Stimulated activated CD4-positive, alpha-beta T cell treated with anti-CD3 and anti-CD28 coated beads, TNF-alpha, amount 100 ng/mL, for 4 hours (primary cell): ENCODE data around the gene NIP7.
"Not testable (repeated sequence)": the region's sequence is repeated elsewhere in the genome, so short reads cannot be mapped to it uniquely, and the experiment has no call there.

Source experiments
- DNase-seq, 3 experiments: peaks; one replicate each; pipeline ENCODE4 v3.0.0-alpha.2; 2020; ENCODE audit warnings: low read depth in 3 of 3

NIP7 gene

DNA sequence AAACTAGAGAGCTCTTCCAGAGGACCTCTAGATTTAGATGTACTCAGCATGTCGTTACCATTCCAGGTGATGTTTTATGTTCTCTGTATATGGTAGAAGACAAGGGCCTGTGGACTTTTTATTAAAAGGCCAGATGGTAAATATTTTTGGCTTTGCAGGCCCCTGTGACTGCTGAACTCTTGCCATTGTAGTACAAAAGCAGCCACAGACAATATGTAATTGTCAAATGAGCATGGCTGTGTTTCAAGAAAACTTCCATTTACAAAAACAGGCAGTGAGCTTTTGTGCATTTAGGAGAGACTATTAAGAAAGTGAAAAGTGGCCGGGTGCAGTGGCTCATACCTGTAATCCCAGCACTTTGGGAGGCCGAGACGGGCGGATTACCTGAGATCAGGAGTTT, 4.6 kb downstream of the NIP7 start:
- no peak for DNase-seq

DNA sequence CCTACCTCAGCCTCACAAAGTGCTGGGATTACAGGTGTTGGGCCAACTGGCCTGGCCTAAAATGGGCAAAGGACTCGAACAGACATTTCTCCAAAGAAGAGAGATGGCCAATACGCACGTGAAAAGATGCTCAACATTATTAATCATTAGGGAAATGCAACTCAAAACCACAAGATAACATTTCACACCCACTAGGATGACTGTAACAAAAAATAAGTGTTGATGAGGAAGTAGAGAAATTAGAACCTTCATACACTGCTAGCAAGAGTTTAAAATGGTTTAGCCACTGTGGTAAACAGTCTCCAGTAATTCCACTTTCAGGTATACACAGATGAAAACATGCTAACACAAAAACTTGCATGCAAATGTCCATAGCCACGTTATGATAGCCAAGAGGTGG, 6.4 kb downstream of the NIP7 start:
- DNase-seq, result no peak

GRCh38 chr16:69346683-69347082, 7.1 kb downstream of the NIP7 start:
- DNase-seq, result no peak

- DNase-seq, result no peak
Measured at GRCh38 chr16:69348222-69348621, 8.7 kb downstream of the NIP7 start.

GRCh38 chr16:69349536-69349935, 10.0 kb downstream of the NIP7 start:
- DNase-seq, result no peak

- no peak for DNase-seq
Measured at GRCh38 chr16:69350536-69351133, 11.1 kb downstream of the NIP7 start.

- no peak for DNase-seq
Measured at GRCh38 chr16:69351309-69352027, 11.9 kb downstream of the NIP7 start, which contains the start of gene TMED6. Gene TMED6 (minus strand): TSS chr16:69351786. CDS start chr16:69351753, 33 bp downstream.

- not testable (repeated sequence) for DNase-seq
Measured at GRCh38 chr16:69360070-69360469, 20.5 kb downstream of the NIP7 start.

- DNase-seq, result no peak
Measured at GRCh38 chr16:69363281-69363717, 23.7 kb downstream of the NIP7 start.

DNA sequence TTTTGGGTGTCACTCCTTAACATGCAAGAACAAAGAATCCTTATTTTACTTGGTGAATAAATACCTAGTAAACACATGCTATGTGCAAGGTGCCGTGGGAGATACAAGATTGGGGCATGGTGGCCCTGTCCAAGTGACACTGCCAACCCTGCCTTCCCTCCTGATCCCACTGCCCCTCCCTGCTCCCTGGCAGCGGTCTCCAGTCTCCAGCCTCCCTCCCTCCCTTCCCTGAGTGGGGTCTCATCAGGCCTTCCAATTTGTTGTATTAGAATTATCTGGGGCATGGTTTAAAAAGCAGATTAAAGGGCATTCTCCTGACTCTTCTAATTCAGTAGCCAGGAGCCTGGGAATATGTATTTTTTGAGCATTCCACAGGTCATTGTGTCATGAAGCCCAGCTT, 24.5 kb downstream of the NIP7 start:
- DNase-seq, result no peak

DNA sequence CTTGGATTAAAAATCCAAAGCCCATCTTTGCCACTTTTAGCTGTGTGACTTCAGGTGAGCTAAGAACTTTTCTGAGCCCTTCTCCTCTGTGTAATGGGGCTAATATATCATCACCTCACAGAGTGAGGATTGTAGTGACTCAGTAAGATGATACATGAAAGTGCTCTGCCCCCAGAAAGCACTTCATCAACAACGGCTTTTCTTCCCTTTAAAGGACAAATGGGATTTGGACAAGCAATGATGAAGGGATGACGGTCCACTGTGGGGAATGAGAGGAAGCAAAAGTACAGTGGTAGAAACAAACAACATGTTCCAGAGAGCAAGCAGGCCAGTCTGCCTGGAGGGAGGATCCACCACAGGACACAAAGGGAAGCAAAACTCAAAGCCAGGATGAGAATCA, 26.3 kb downstream of the NIP7 start:
- no peak for DNase-seq

GRCh38 chr16:69366431-69366830, 26.9 kb downstream of the NIP7 start:
- no peak for DNase-seq

DNA sequence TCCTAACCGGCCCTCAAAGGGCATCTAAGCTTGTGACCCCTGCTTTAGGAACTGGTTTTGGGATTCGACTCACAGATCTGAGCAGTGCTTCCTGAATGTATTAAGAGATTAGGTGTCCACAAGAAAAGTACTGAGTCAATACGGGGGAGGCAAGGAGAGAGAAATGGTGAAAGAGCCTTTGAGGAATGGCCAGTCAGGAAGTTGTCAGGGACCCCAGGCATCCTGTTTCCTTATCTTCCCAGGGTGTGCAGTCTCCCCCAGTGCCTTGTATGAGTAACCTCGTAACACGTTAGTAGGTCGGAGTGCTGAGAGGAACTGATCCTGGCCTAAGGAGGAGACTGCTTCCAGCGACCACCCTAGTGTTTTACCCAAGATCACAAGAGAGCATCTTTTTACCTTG, 28.4 kb downstream of the NIP7 start:
- no peak for DNase-seq

GRCh38 chr16:69368866-69369265, 29.3 kb downstream of the NIP7 start:
- DNase-seq, result no peak

DNA sequence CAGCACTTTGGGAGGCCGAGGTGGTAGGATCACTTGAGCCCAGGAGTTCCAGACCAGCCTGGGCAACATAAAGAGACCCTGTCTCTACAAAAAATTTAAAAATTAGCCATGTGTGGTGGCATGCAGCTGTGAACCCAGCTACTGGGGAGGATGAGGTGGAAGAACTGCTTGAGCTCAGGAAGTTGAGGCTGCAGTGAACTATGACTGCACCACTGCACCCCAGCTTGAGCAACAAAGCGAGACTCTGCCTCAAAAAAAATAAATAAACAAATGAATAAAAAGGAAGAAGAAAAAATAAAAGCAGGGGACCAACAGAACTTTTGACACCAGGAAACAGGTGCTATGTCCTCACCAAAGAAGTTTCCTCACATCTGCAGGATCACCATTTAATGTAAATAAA, 32.0 kb downstream of the NIP7 start:
- DNase-seq, result no peak

DNA sequence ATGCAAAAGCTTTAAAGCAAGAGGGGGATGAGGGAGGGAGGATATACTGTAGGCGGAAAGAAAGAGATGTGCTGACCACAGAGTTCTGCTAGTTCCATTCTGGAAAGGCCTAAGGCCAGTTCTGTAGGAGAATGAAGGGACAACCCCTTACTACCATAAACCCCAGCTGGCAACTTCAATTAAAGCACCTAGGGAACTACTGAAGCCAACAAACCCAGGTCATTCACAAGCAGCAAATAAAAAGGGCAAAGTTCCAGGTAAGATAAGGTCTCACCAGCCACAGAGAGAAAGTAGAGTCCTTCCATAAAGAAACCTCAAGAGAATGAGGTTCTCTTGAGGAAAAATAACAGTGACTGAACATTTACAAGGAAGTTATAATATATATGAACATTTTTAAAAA, 33.4 kb downstream of the NIP7 start:
- DNase-seq, result no peak

DNA sequence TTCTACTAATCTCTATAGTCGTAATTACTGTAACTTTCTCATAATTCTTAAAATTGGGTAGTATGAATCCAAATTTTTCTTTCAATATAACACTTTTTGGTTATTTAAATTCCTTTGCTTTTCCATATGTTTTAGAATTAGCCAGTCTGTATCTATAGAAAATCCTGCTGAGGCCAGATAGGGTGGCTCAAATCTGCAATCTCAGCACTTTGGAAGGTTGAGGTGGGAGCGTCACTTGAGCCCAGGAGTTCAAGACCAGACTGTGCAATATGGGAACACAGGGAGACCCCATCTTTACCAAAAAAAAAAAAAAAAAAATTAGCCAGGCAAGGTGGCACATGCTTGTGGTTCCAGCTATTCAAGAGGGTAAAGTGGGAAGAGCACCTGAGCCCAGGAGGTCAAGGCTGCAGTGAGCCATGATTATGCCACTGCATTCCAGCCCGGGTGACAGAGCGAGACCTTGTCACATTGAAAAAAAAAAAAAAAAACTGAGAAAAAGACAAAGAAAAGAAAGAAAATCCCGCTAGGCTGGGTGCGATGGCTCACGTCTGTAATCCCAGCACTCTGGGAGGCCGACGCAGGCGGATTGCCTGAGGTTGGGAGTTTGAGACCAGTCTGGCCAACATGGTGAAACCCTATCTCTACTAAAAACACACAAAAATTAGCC, 37.0 kb downstream of the NIP7 start:
- DNase-seq, result no peak

DNA sequence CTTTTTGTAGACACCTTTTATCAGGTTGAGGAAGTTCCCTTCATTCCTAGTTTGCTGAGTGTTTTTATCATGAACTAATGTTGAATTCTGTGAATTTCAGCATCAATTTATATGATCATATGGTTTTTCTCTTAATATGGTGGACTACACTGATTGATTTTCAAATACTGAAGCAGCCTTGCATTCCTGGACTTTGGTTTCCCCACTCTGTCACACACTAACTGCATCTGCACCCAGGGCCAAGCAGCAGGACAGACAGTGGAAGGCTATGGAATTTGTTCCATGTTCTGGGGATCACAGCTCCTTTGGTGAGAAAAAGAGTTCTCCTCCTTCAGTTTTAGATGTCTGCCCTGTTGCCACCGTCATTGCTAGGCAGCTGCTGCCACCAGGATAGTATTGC, 38.5 kb downstream of the NIP7 start:
- no peak for DNase-seq

DNA sequence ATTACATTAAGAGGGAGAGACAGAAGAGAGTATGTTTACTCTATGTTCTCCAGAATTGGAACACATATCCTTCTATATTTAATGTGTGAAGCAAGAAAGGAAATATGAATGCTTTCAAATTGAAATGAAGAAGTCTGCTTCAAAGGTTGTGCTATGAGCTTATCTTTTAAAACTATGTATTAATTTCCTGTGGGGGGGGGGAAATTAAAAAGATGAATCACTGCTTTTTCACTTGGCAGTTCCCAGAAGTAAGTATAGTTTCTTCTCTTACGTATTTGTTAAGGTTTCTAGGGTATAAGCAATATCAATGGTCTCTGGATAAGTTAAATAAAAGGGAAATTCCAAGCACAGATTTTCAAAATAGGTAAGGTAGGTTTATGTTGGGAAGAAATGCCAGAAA, 39.2 kb downstream of the NIP7 start:
- no peak for DNase-seq

- no peak for DNase-seq
Measured at GRCh38 chr16:69381231-69381630, 41.7 kb downstream of the NIP7 start.

DNA sequence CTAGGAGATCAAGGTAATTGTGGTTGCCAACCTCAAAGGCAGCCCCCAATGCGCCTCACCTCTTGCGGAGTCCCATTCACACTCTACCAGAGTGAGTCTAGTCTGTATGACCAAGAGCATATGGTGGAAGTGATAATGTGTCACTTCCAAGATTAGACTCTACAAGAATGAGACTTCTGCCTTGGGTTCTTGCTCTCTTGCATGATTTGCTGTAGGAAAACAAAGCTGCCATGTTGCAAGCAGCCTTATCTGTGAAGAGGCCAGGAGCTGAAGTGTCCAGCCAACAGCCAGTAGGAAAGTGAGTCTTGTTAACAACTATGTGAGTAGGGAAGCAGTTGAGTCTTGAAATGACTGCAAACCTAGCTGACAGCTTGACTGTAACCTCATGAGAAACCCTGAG, 42.8 kb downstream of the NIP7 start:
- no peak for DNase-seq

DNA sequence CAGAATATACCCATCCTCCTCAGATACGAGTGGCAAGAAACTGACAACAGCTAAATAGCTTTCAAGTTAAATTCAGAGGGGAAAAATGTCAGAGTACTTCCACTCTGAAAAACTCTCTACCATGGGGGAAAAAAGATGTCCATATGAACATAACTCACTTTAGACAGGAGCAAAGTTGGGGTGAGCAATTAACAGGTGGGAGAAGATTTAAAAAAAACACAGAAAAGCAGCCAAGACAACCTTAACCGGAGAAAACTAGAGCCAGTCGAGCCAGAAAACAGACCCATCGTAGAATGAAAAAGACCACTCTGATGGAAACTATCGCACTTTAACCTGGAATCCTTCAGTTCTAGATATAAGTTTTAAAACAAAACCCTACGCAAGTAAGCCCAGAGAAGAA, 45.4 kb downstream of the NIP7 start:
- no peak for DNase-seq

GRCh38 chr16:69386596-69386995, 47.0 kb downstream of the NIP7 start:
- DNase-seq, result no peak
